Fibroblast of lung (primary cell): ENCODE results near the gene GPR26. TPM values are rescaled to one million over a fixed set of nuclear protein-coding genes. Genes with fewer than 3 reads are reported as not detected.

ENCODE experiments used
- DNase-seq, 2 donors: peaks; one replicate each; pipeline versions ENCODE4 v3.0.0 to v3.0.0-alpha.2; 2010; ENCODE audit warnings: low read depth in 2 of 2
- H2AFZ ChIP-seq: 2 replicates; pipeline ENCODE4 v1.5.1; 2012; ENCODE audit warnings: low read length, control low read depth, inconsistent platforms
- H3K27ac ChIP-seq: 2 replicates; pipeline ENCODE4 v1.5.1; 2011; ENCODE audit warnings: low read length, control low read depth; ENCODE audit not compliant: insufficient read depth
- H3K27me3 ChIP-seq: 2 replicates; pipeline ENCODE4 v1.5.1; 2011; ENCODE audit warnings: mild to moderate bottlenecking, low read length; ENCODE audit not compliant: control insufficient read depth, insufficient read depth
- H3K36me3 ChIP-seq: 2 replicates; pipeline ENCODE4 v1.5.1; 2011; ENCODE audit warnings: low read length; ENCODE audit not compliant: control insufficient read depth, insufficient read depth
- H3K4me1 ChIP-seq: 2 replicates; pipeline ENCODE4 v1.5.1; 2011; ENCODE audit warnings: low read length; ENCODE audit not compliant: control insufficient read depth, insufficient read depth; ENCODE audit errors: extremely low read depth
- H3K4me2 ChIP-seq: 2 replicates; pipeline ENCODE4 v1.5.1; 2011; ENCODE audit warnings: low read length, control low read depth; ENCODE audit not compliant: insufficient read depth; ENCODE audit errors: extremely low read depth
- H3K4me3 ChIP-seq, 4 experiments: fragments of 200-600 bp in 1 of 4; sonication (generic) in 1 of 4; replicated peaks in 1 of 4; 2 replicates each; pipeline ENCODE4 v1.5.1; 2011 to 2016; ENCODE audit warnings: low read length in 4 of 4, low read depth in 3 of 4, mild to moderate bottlenecking in 3 of 4, control low read depth in 2 of 4, inconsistent platforms in 1 of 4, mixed read lengths in 1 of 4; ENCODE audit not compliant: insufficient read depth in 1 of 4; ENCODE audit errors: control extremely low read depth in 1 of 4
- H3K79me2 ChIP-seq: 2 replicates; pipeline ENCODE4 v1.5.1; 2012; ENCODE audit warnings: mild to moderate bottlenecking, low read length, inconsistent platforms; ENCODE audit not compliant: control insufficient read depth, insufficient read depth
- H3K9ac ChIP-seq: 2 replicates; pipeline ENCODE4 v1.5.1; 2011; ENCODE audit warnings: mild to moderate bottlenecking, low read length, control low read depth; ENCODE audit not compliant: insufficient read depth
- H3K9me3 ChIP-seq: 2 replicates; pipeline ENCODE4 v1.5.1; 2012; ENCODE audit warnings: low read depth, low read length; ENCODE audit not compliant: control insufficient read depth, insufficient read depth
- H4K20me1 ChIP-seq: 2 replicates; pipeline ENCODE4 v1.5.1; 2011; ENCODE audit warnings: low read length; ENCODE audit not compliant: control insufficient read depth, insufficient read depth; ENCODE audit errors: extremely low read depth
- CTCF ChIP-seq, 2 donors: IDR thresholded peaks in 1 of 2; conservative IDR thresholded peaks in 1 of 2; 1 replicate in 1 of 2; 2 replicates in 1 of 2; pipeline ENCODE4 v1.5.1; 2011 to 2012; ENCODE audit warnings: low read length in 2 of 2, control low read depth in 1 of 2, inconsistent platforms in 1 of 2, low read depth in 1 of 2, mild to moderate bottlenecking in 1 of 2
- EZH2 ChIP-seq: IDR thresholded peaks from 2 replicates; pipeline ENCODE4 v1.5.1; 2012; ENCODE audit warnings: low read length, control low read depth, mild to moderate bottlenecking; ENCODE audit errors: missing control alignments
- polyA plus RNA-seq, 2 donors: library from polyadenylated mRNA; depleted of rRNA in 1 of 2; stranded (reverse) in 1 of 2; unstranded in 1 of 2; fragments of >200 nt; gene quantifications; 2 replicates each; pipeline ENCODE4 v1.2.1, GENCODE V29; 2011 to 2012; ENCODE audit warnings: missing spikeins in 1 of 2
- total RNA-seq: library from RNA; depleted of rRNA; stranded (reverse); fragments of >200 nt; gene quantifications from 2 replicates; pipeline ENCODE4 v1.2.1, GENCODE V29; 2014

The GPR26 gene
- total and polyA plus RNA-seq, 2 donors (not counting 1 experiment from before 2014, with no cell fraction given), result not detected

- Histone ChIP-seq H4K20me1 (no peaks in the 10 kb centered on the region), H3K9me3 (no peaks in the 10 kb centered on the region), H3K4me3 (no peak overlapping the region), H3K9ac (no peak overlapping the region), H3K4me2 (no peak overlapping the region), H3K27me3 (no peaks in the 10 kb centered on the region), H3K36me3 (no peaks in the 10 kb centered on the region), H3K79me2 (no peaks in the 10 kb centered on the region), H3K27ac (no peak overlapping the region), H2AFZ (no peak overlapping the region), H3K4me1 (no peaks in the 10 kb centered on the region)
- no peak for TF ChIP-seq EZH2
- TF ChIP-seq CTCF (conservative IDR thresholded peaks at IDR 0.05 in 1 of 2, IDR thresholded peaks at IDR 0.05 in 1 of 2; ENCODE audit: low read depth in 1 of 2, low read length in 2 of 2), result no peak
- DNase-seq, result no peak
Observed at GRCh38 chr10:123635745-123636144, 30.4 kb upstream of the GPR26 start.

GRCh38 chr10:123636598-123637325 lies 29.4 kb upstream of the GPR26 start:
- DNase-seq, result no peak
- no peak for TF ChIP-seq EZH2
- H3K27ac ChIP-seq, result no peak overlapping the region

GRCh38 chr10:123637326-123637880 lies 28.8 kb upstream of the GPR26 start:
- no peaks in the 10 kb centered on the region for H3K36me3 ChIP-seq
- TF ChIP-seq CTCF (conservative IDR thresholded peaks at IDR 0.05 in 1 of 2, IDR thresholded peaks at IDR 0.05 in 1 of 2; ENCODE audit: low read depth in 1 of 2, low read length in 2 of 2) (no peak), EZH2 (no peak)
- no peaks in the 10 kb centered on the region for H3K9me3 ChIP-seq
- no peak for DNase-seq
- H3K4me3 ChIP-seq, result no peak overlapping the region
- no peaks in the 10 kb centered on the region for H3K79me2 ChIP-seq
- no peak overlapping the region for H2AFZ ChIP-seq
- no peak overlapping the region for H3K9ac ChIP-seq
- H3K4me1 ChIP-seq, result no peaks in the 10 kb centered on the region
- H3K27me3 ChIP-seq, result no peaks in the 10 kb centered on the region
- H3K27ac ChIP-seq, result no peak overlapping the region
- no peak overlapping the region for H3K4me2 ChIP-seq
- no peaks in the 10 kb centered on the region for H4K20me1 ChIP-seq

More at GRCh38 chr10:123636598-123637325, 29.4 kb upstream of the GPR26 start:
- no peaks in the 10 kb centered on the region for H3K9me3 ChIP-seq
- H4K20me1 ChIP-seq, result no peaks in the 10 kb centered on the region
- no peak overlapping the region for H3K9ac ChIP-seq
- H3K4me3 ChIP-seq, result no peak overlapping the region
- no peak overlapping the region for H3K4me2 ChIP-seq
- H3K4me1 ChIP-seq, result no peaks in the 10 kb centered on the region
- no peaks in the 10 kb centered on the region for H3K36me3 ChIP-seq
- no peaks in the 10 kb centered on the region for H3K27me3 ChIP-seq
- no peaks in the 10 kb centered on the region for H3K79me2 ChIP-seq
- H2AFZ ChIP-seq, result no peak overlapping the region
